ENCODE results near the gene MPHOSPH8.

- TF ChIP-seq CTCF (IDR thresholded peaks at IDR 0.05; ENCODE audit: low read length): no peak
- no peak for TF ChIP-seq EZH2phosphoT487 (IDR thresholded peaks at IDR 0.05; ENCODE audit: low read length)
- no peak for TF ChIP-seq EZH2 (optimal IDR thresholded peaks at IDR 0.05; ENCODE audit: low read depth, low read length)
Measured at GRCh38 chr13:19672990-19673389, 39.5 kb downstream of the MPHOSPH8 start.

Data from MM.1S (cell line).